Endodermal cell (in vitro differentiated cells): ENCODE measurements around the gene ZBTB42. TPM values are rescaled to one million over a fixed set of nuclear protein-coding genes. Genes with fewer than 3 reads are reported as not detected.

ENCODE experiments used
- DNase-seq: peaks from one replicate; pipeline ENCODE4 v3.0.0-alpha.2; 2017
- H3K27ac ChIP-seq: 2 replicates; pipeline ENCODE4 v1.5.1; 2013; ENCODE audit warnings: mild to moderate bottlenecking, low read depth, low read length, moderate library complexity
- H3K27me3 ChIP-seq: 2 replicates; pipeline ENCODE4 v1.6.1; 2013; ENCODE audit warnings: mild to moderate bottlenecking, low read length, moderate library complexity; ENCODE audit not compliant: insufficient read depth, control insufficient read depth, poor library complexity, severe bottlenecking
- H3K36me3 ChIP-seq: 2 replicates; pipeline ENCODE4 v1.7.0; 2013; ENCODE audit warnings: mild to moderate bottlenecking, low read length, moderate library complexity; ENCODE audit not compliant: control insufficient read depth, insufficient read depth
- H3K4me1 ChIP-seq: one replicate; pipeline ENCODE4 v1.7.0; 2013; ENCODE audit warnings: low read length; ENCODE audit not compliant: control insufficient read depth, insufficient read depth
- H3K4me3 ChIP-seq: 2 replicates; pipeline ENCODE4 v1.5.1; 2013; ENCODE audit warnings: mild to moderate bottlenecking, low read length, moderate library complexity
- H3K9ac ChIP-seq: 2 replicates; pipeline ENCODE4 v1.6.1; 2013; ENCODE audit warnings: mild to moderate bottlenecking, low read length, moderate library complexity; ENCODE audit not compliant: poor library complexity, severe bottlenecking; ENCODE audit errors: extremely low read depth
- H3K9me3 ChIP-seq: 2 replicates; pipeline ENCODE4 v1.6.1; 2013; ENCODE audit warnings: mild to moderate bottlenecking, low read length, moderate library complexity; ENCODE audit not compliant: control insufficient read depth
- H3K27ac Mint-ChIP-seq: 2 replicates; pipeline ENCODE4 v1.8.0; 2020; ENCODE audit warnings: mixed read lengths
- H3K27me3 Mint-ChIP-seq: 2 replicates; pipeline ENCODE4 v1.8.0; 2021; ENCODE audit warnings: mild to moderate bottlenecking, mixed read lengths; ENCODE audit not compliant: insufficient read depth
- H3K36me3 Mint-ChIP-seq: 2 replicates; pipeline ENCODE4 v1.8.0; 2020; ENCODE audit warnings: low read depth, mixed read lengths
- H3K4me1 Mint-ChIP-seq: 2 replicates; pipeline ENCODE4 v1.8.0; 2020; ENCODE audit warnings: mixed read lengths
- H3K4me3 Mint-ChIP-seq: 2 replicates; pipeline ENCODE4 v1.8.0; 2020; ENCODE audit warnings: mild to moderate bottlenecking, moderate library complexity, mixed read lengths
- H3K9me3 Mint-ChIP-seq: 2 replicates; pipeline ENCODE4 v1.8.0; 2020; ENCODE audit warnings: mild to moderate bottlenecking, mixed read lengths
- CTCF ChIP-seq: fragments of 200-600 bp; sonication (generic); conservative IDR thresholded peaks from 2 replicates; pipeline ENCODE4 v1.5.0; 2021; ENCODE audit warnings: antibody characterized with exemption, mild to moderate bottlenecking
- WGBS, 2 experiments: methylation state at CpG; one replicate each; pipeline versions ENCODE4 v1.1.5 to v1.1.7; 2013; ENCODE audit warnings: missing lambda C conversion rate in 2 of 2, mixed read lengths in 1 of 2; ENCODE audit not compliant: insufficient coverage in 1 of 2, insufficient read length in 1 of 2; 5-methylcytosine and 5-hydroxymethylcytosine counted together
- total RNA-seq, 2 donors: library from RNA; stranded (reverse); fragmentation: NEBNext Ultra II Directional in 1 of 2; extraction: Animal tissue kit (Norgen Biotek cat#: 25700) in 1 of 2; gene quantifications; 2 replicates in 1 of 2; 3 replicates in 1 of 2; pipeline ENCODE4 v1.2.1, GENCODE V29; 2021

Gene ZBTB42
- total RNA-seq, 2 donors from 2014 or later = 7.7 to 8.4 TPM

GRCh38 chr14:104794099-104794498 lies 6.8 kb upstream of the ZBTB42 start:
- no peaks in the 10 kb centered on the region for H3K9me3 Mint-ChIP-seq
- peaks cover 22% of the 10 kb centered on the region for H3K4me1 Mint-ChIP-seq
- Histone ChIP-seq H3K27me3 (no peaks in the 10 kb centered on the region), H3K9ac (peak overlapping the region; percentile 57), H3K27ac (no peak overlapping the region), H3K36me3 (peaks cover 4% of the 10 kb centered on the region), H3K9me3 (no peaks in the 10 kb centered on the region), H3K4me3 (peak overlapping the region; percentile 87), H3K4me1 (peaks cover 17% of the 10 kb centered on the region)
- H3K4me3 Mint-ChIP-seq = peak overlapping the region; percentile 76
- 39 to 47% methylated on average over 14 to 15 of the region's 15 CpGs for WGBS, 2 experiments
- peaks cover 10% of the 10 kb centered on the region for H3K36me3 Mint-ChIP-seq
- DNase-seq = peak; percentile 85
- peak overlapping the region; percentile 82 for H3K27ac Mint-ChIP-seq
- TF ChIP-seq CTCF = no peak
- peaks cover 20% of the 10 kb centered on the region for H3K27me3 Mint-ChIP-seq

GRCh38 chr14:104794631-104794992 lies 6.3 kb upstream of the ZBTB42 start:
- DNase-seq = peak; percentile 76
- peaks cover 27% of the 10 kb centered on the region for H3K4me1 Mint-ChIP-seq

GRCh38 chr14:104794993-104795780 lies 5.7 kb upstream of the ZBTB42 start, which contains the start of gene AKT1:
Gene AKT1 (minus strand): TSS chr14:104795748. CDS start chr14:104792643, 3,105 bp downstream.
- Histone ChIP-seq H3K27ac (peak within 1 kb of the TSS; percentile 44), H3K9me3 (no peaks in the 10 kb centered on the region), H3K9ac (peak within 1 kb of the TSS; percentile 57), H3K4me3 (peak within 1 kb of the TSS; percentile 87), H3K4me1 (peaks cover 17% of the 10 kb centered on the region), H3K36me3 (peaks cover 4% of the 10 kb centered on the region), H3K27me3 (no peaks in the 10 kb centered on the region)
- TF ChIP-seq CTCF = no peak
- 0% methylated on average over 8 to 123 of the region's 124 CpGs for WGBS, 2 experiments
- Mint-ChIP-seq H3K27me3 (peaks cover 24% of the 10 kb centered on the region), H3K4me3 (peak within 1 kb of the TSS; percentile 76), H3K4me1 (peaks cover 30% of the 10 kb centered on the region), H3K36me3 (peaks cover 10% of the 10 kb centered on the region), H3K9me3 (no peaks in the 10 kb centered on the region), H3K27ac (peak within 1 kb of the TSS; percentile 82)
- DNase-seq = peak; percentile 65

More at GRCh38 chr14:104794631-104794992, 6.3 kb upstream of the ZBTB42 start:
- WGBS, 2 experiments = 16 to 26% methylated on average over 8 to 16 of the region's 16 CpGs
- H3K4me3 ChIP-seq = peak overlapping the region; percentile 87
- peak overlapping the region; percentile 82 for H3K27ac Mint-ChIP-seq
- peaks cover 17% of the 10 kb centered on the region for H3K4me1 ChIP-seq
- no peaks in the 10 kb centered on the region for H3K27me3 ChIP-seq
- H3K36me3 Mint-ChIP-seq = peaks cover 10% of the 10 kb centered on the region
- no peak for TF ChIP-seq CTCF
- H3K36me3 ChIP-seq = peaks cover 4% of the 10 kb centered on the region
- H3K9ac ChIP-seq = peak overlapping the region; percentile 57
- no peak overlapping the region for H3K27ac ChIP-seq
- no peaks in the 10 kb centered on the region for H3K9me3 ChIP-seq
- peaks cover 24% of the 10 kb centered on the region for H3K27me3 Mint-ChIP-seq
- H3K4me3 Mint-ChIP-seq = peak overlapping the region; percentile 76
- no peaks in the 10 kb centered on the region for H3K9me3 Mint-ChIP-seq
